Activated CD4-positive, CD25-positive, alpha-beta regulatory T cell treated with anti-CD3 and anti-CD28 coated beads, Interleukin-2, amount 50 U/mL, for 16 hours (primary cell): ENCODE data around the gene MSH6.

Experiments used
- DNase-seq: peaks from one replicate; pipeline ENCODE4 v3.0.0-alpha.2; 2020; ENCODE audit warnings: low read depth, low spot score

The MSH6 gene, protein sequence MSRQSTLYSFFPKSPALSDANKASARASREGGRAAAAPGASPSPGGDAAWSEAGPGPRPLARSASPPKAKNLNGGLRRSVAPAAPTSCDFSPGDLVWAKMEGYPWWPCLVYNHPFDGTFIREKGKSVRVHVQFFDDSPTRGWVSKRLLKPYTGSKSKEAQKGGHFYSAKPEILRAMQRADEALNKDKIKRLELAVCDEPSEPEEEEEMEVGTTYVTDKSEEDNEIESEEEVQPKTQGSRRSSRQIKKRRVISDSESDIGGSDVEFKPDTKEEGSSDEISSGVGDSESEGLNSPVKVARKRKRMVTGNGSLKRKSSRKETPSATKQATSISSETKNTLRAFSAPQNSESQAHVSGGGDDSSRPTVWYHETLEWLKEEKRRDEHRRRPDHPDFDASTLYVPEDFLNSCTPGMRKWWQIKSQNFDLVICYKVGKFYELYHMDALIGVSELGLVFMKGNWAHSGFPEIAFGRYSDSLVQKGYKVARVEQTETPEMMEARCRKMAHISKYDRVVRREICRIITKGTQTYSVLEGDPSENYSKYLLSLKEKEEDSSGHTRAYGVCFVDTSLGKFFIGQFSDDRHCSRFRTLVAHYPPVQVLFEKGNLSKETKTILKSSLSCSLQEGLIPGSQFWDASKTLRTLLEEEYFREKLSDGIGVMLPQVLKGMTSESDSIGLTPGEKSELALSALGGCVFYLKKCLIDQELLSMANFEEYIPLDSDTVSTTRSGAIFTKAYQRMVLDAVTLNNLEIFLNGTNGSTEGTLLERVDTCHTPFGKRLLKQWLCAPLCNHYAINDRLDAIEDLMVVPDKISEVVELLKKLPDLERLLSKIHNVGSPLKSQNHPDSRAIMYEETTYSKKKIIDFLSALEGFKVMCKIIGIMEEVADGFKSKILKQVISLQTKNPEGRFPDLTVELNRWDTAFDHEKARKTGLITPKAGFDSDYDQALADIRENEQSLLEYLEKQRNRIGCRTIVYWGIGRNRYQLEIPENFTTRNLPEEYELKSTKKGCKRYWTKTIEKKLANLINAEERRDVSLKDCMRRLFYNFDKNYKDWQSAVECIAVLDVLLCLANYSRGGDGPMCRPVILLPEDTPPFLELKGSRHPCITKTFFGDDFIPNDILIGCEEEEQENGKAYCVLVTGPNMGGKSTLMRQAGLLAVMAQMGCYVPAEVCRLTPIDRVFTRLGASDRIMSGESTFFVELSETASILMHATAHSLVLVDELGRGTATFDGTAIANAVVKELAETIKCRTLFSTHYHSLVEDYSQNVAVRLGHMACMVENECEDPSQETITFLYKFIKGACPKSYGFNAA (N-terminal part only)

GRCh38 chr2:47782671-47783485 is at the start of gene MSH6:
Gene MSH6, plus strand, starts transcription at chr2:47783145. Its CDS starts 89 bp downstream, at chr2:47783234.
- DNase-seq, result peak; percentile 74

DNA sequence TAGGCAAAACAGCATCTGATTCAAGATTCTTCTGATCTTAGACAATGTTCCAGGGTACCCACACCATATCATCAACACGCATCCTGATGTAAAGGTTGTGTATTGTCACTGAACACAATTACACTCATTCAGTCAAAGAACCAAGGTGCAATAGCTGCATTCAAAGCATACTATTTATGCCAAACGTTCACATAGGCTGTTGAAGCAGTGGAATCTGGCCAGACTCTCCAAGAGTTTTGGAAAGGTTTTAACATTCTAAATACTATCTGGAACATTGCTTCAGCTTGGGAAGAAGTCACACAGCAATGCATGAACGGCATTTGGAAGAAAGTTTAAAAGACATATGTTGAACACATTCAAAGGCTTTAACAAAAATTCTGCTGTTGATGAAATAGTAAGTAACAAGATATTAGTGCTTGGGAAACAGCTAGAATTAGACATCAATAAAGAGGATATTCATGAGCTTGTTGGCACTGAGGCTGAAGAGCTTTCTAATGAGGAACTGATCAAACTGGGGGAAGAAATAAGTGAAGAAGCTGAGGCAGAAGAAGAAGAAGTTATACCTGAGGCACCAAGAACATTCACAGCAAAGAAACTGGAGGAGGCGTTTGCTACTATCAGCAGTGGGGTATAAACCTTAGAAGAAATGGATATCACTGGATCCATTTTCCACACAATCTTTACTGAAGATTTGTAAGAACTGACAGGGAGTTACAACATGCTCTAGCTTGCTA is 47.6 kb upstream of the MSH6 start:
- no peak for DNase-seq

DNA sequence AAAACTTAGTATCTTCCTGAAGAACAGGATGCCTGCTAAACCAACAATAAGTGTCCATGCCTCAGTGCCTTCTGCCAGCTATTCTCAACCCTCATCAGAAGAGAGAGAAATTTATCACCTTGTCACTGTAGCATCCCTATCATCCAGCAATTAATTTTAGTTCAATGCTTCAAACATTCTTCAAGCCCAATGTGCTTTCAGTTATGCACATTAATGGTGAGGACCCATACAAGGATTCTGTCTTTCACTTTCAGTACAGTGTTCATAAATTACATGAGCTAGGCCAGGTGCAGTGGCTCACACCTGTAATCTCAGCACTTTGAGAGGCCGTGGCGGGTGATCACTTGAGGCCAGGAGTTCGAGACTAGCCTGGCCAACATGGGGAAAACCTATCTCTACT is 47.0 kb upstream of the MSH6 start:
- no peak for DNase-seq

GRCh38 chr2:47737191-47737975 is 45.6 kb upstream of the MSH6 start:
- DNase-seq, result no peak

GRCh38 chr2:47738331-47738730 is 44.6 kb upstream of the MSH6 start:
- DNase-seq, result no peak

- no peak for DNase-seq
Measured at GRCh38 chr2:47741101-47741500, 41.8 kb upstream of the MSH6 start.

DNA sequence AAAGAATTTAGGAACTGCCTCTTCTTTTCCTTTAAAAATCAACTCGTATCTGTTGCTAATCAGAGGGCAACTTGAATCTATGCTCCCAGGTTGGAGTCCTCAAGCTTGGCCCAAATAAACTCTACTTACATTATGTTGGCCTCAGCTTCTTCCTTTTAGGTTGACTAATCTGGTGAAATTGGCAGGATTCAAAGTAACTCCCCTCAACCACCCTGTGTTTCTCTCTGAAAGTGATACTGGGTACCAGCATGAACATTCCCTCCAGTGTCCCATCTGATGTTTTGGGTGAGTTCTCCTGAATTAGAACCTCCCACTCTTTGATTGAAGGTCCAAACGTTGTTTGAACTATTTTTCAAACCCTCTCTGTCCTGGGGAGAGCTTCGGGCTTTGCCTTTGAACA is 41.3 kb upstream of the MSH6 start:
- no peak for DNase-seq

DNA sequence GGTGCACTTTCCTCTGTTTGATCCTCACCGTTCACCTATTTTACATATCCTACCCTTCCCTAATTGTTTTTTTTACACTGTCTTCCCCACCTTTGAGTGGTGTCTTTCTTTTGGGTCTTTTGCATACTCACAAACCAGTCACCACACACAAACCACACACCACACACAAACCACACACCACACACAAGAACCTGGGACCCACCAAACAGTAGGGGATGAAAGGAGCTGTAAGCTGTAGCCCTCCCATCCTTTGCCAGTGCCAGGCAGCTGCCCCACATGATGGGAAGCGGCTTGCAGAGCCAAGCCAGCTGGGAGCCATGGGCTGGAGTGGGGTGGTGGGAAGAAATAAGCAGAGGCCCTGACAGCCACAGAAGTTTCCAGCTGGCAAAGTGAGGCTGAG is 38.9 kb upstream of the MSH6 start:
- no peak for DNase-seq

GRCh38 chr2:47747878-47748277 is 35.1 kb upstream of the MSH6 start:
- DNase-seq, result no peak

GRCh38 chr2:47751856-47752414 is 31.0 kb upstream of the MSH6 start:
- DNase-seq, result no peak

- DNase-seq, result no peak
Measured at GRCh38 chr2:47767497-47767844, 15.5 kb upstream of the MSH6 start.

- peak; percentile 44 for DNase-seq
Measured at GRCh38 chr2:47767880-47768609, 14.9 kb upstream of the MSH6 start.

- DNase-seq, result no peak
Measured at GRCh38 chr2:47769318-47769717, 13.6 kb upstream of the MSH6 start.

- DNase-seq, result no peak
Measured at GRCh38 chr2:47771211-47771610, 11.7 kb upstream of the MSH6 start.

GRCh38 chr2:47772343-47772742 is 10.6 kb upstream of the MSH6 start:
- no peak for DNase-seq

- DNase-seq, result no peak
Measured at GRCh38 chr2:47774567-47774966, 8.4 kb upstream of the MSH6 start.

DNA sequence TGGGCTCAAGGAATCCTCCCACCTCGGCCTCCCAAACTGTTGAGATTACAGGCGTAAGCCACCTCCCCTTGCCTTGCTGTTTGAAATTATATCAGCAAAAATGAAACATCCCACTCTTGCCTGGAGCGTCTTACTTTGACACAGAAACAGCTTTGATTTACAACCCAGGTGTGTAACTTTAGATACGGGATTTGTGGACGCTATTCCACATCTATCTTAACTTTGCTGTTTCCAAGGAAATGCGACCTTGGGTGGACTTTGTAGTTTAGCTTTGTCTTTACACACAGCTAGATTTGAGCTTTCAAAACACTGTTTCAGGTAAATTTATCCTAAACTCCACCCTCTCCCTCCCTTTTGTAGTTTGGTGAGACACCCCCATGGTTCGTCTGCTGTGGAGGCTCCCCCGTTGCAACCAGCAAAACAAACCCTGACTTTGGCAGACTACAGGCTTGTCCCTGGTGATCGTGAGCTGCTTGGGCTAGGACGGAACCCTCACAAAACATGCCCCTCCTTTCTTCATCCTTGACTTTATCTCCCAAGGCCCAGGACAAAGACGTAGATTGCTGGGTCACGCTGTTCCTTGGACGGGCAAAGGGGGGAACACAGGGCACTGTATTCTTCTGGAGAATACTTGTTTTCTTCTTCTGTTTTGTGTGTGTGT is 5.5 kb upstream of the MSH6 start:
- DNase-seq, result no peak
